Stimulated activated CD4-positive, alpha-beta T cell treated with anti-CD3 and anti-CD28 coated beads, Interleukin-12 subunit alpha, Interleukin-12 subunit beta, amount 100 ng/mL, for 4 hours (primary cell): ENCODE measurements around the gene TNIK.

Experiments
- DNase-seq: peaks from one replicate; pipeline ENCODE4 v3.0.0-alpha.2; 2020

The TNIK gene

GRCh38 chr3:171181907-171182690 is 278.1 kb downstream of the TNIK start:
- no peak for DNase-seq

GRCh38 chr3:171178714-171179113 is 281.5 kb downstream of the TNIK start:
- no peak for DNase-seq

GRCh38 chr3:171177553-171177952 is 282.7 kb downstream of the TNIK start:
- no peak for DNase-seq

GRCh38 chr3:171177056-171177455 is 283.1 kb downstream of the TNIK start:
- no peak for DNase-seq

- no peak for DNase-seq
Observed at GRCh38 chr3:171176244-171176933, 283.8 kb downstream of the TNIK start.

- DNase-seq: no peak
Observed at GRCh38 chr3:171175741-171176234, 284.4 kb downstream of the TNIK start.

GRCh38 chr3:171173736-171174135 is 286.5 kb downstream of the TNIK start:
- DNase-seq: no peak

GRCh38 chr3:171172070-171172469 is 288.1 kb downstream of the TNIK start:
- no peak for DNase-seq

GRCh38 chr3:171169866-171170265 is 290.3 kb downstream of the TNIK start:
- no peak for DNase-seq

- no peak for DNase-seq
Observed at GRCh38 chr3:171169443-171169842, 290.8 kb downstream of the TNIK start.

- no peak for DNase-seq
Observed at GRCh38 chr3:171168551-171168950, 291.7 kb downstream of the TNIK start.

- no peak for DNase-seq
Observed at GRCh38 chr3:171168086-171168485, 292.1 kb downstream of the TNIK start.

- DNase-seq: no peak
Observed at GRCh38 chr3:171165983-171166382, 294.2 kb downstream of the TNIK start.

GRCh38 chr3:171165499-171165921 is 294.7 kb downstream of the TNIK start:
- DNase-seq: no peak

- DNase-seq: no peak
Observed at GRCh38 chr3:171164067-171164465, 296.1 kb downstream of the TNIK start.

- no peak for DNase-seq
Observed at GRCh38 chr3:171163101-171164066, 296.8 kb downstream of the TNIK start.

- DNase-seq: no peak
Observed at GRCh38 chr3:171160325-171160724, 299.9 kb downstream of the TNIK start.

GRCh38 chr3:171159822-171160157 is 300.4 kb downstream of the TNIK start:
- no peak for DNase-seq

GRCh38 chr3:171159024-171159821 is 301.0 kb downstream of the TNIK start:
- no peak for DNase-seq

GRCh38 chr3:171157980-171158379 is 302.2 kb downstream of the TNIK start:
- DNase-seq: no peak

GRCh38 chr3:171157286-171157685 is 302.9 kb downstream of the TNIK start:
- DNase-seq: no peak

- DNase-seq: no peak
Observed at GRCh38 chr3:171156401-171157010, 303.7 kb downstream of the TNIK start.
